HG03064 (cell line): ENCODE data around the gene CSNK1G1.

ENCODE experiments used
- ATAC-seq: cut with Tn5 transposase; IDR thresholded peaks from one replicate; pipeline ENCODE4 v1.9.1; 2021; ENCODE audit warnings: low read depth; ENCODE audit not compliant: unreplicated experiment

CSNK1G1 gene

GRCh38 chr15:64158363-64159134 is 197.4 kb downstream of the CSNK1G1 start:
- ATAC-seq: no peak

- ATAC-seq: no peak
Observed at GRCh38 chr15:64157599-64158125, 198.3 kb downstream of the CSNK1G1 start.

DNA sequence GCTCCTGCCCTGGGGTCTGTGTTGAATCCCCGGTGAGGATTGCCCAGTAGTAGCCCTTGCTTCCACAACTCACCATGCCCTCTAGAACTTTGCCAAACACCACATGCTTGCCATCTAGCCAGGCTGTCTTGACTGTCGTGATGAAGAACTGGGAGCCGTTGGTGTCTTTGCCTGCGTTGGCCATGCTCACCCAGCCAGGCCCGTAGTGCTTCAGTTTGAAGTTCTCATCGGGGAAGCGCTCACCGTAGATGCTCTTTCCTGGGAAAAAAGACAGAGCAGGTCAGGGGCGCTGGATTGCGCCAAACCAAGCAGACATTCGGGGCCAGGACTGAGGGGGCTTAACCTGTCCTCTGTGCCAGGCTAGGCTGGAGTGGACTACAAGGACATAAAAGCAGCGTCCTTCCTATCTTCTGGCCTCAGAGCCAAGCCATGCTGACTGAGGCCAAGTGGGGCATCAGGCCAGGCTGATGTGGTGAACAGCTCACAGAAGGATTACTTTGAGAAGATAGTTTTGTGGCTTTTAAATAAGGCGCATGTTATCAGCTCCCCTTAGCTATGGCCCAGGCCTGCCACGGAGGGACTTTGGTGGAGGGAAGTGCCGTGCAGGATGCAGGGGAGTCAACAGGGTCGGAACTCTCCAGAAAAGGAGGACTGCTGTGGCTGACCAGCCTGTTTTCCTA is 199.2 kb downstream of the CSNK1G1 start:
- ATAC-seq: no peak

GRCh38 chr15:64155802-64156651 is 199.9 kb downstream of the CSNK1G1 start:
- ATAC-seq: no peak

DNA sequence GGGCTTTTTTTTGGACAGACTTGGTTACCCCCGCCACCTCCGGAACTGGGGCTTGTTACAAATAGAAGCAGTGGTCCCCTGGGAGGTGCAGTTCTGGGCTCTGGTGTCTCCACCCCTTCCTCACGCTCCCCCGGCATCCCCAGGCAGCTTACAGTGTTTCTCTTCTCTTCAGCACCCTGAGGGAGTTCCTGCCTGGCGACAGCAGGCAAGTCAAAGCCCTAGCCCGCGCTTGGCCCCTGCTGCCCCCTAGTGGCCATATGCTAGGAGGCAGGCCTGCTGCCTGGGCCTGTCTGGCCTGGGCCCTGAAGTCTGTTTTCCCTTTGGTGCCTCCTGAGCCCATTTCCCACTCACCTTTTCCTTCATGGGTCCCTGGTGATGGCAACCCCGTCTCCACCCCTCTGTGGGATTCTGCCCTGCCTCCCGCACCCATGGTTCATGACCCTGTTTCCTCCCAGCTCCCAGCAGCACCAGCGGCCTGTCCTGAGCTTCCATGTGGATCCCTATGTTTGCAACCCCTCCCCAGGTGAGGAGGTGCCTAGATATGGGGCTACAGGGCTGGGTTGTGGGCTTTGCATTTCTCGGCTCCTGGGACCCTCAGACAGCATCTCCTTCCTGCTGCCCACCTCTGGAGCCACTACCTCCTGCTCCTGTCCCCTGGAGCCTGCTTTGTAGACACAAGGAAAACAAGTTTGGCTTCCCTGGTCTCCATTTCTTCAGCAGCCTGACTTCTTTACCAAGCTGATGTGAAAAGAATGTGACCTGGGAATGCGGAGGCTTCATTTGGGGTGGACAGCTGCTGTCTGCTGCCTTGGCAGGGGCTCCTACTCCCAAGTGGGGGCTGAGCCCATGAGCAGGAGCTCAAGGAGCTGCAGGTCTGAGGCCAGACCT is 202.2 kb downstream of the CSNK1G1 start:
- ATAC-seq: peak; percentile 39

- ATAC-seq: no peak
Observed at GRCh38 chr15:64152507-64153387, 203.2 kb downstream of the CSNK1G1 start.

GRCh38 chr15:64151727-64152506 is 204.1 kb downstream of the CSNK1G1 start, which contains the start of gene SNX22:
Gene SNX22 (plus strand): TSS chr15:64151731. CDS start chr15:64151776, 45 bp downstream.
- peak; percentile 7 for ATAC-seq

DNA sequence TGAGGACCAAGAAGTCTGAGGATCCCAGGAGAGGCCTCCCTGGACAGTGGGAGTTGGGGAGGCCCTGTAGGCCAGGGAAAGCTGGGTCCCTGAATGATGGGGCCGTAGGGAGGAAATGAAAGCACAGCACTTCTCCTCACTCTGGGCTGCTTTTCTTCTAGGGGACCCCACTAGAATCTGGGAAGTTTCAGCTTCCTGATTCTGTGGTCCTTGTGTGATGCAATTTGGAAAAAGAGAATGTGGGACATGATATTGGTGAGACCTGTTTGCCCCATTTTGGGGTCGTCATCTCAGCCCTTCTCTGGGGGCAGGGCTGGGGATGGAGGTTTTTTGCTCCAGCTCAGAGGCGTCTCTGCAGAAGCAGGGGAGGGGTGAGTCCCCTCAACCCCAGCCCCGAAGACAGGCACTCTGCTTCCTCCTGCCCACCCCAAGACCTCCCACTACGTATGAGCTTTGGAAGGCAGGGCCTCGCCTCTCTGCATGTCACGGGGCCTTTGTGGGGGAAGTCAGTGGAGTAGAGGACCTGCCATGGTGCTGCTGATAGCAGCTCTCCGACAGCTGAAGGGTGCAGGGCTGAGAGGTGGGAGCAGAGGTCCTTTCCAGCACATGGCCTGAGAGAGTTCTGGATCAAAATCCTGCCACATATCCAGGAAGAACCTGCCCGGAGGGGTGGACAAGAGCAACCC is 205.9 kb downstream of the CSNK1G1 start:
- ATAC-seq: no peak

GRCh38 chr15:64149424-64149823 is 206.5 kb downstream of the CSNK1G1 start:
- no peak for ATAC-seq

DNA sequence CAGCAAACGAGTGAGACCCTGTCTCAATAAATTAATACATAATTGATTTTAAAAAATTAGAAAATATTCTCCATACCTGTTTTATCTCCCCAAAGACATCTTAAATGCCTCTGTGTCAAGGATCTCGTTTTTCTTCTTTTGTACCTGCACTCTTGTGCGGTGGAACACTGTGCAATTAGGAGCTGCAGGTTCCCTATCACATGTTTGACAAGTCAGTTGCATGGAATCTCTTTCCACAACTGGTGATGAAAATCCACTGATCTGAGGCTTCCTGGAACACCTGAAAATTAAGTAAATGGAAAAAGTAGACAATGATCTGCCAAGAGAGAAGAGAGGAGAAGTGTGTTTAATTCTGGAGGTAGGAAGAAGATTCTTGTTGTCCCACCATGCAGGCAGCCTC is 207.4 kb downstream of the CSNK1G1 start:
- no peak for ATAC-seq

DNA sequence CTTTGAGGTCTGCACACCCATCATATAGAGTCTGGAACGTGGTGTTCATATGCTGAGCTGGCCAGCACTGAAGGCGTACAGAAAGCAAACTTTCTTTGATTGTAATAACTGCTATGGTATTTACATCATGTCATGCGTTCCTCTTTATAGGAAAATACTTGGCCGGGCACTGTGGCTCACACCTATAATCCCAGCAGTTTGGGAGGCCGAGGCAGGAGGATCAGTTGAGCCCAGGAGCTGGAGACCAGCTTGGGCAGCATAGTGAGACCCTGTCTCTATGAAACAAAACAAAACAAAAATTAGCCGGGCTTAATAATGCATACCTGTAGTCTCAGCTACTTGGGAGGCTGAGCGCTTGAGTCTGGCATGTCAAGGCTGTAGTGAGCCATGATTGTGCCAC is 207.8 kb downstream of the CSNK1G1 start:
- no peak for ATAC-seq

GRCh38 chr15:64146885-64147681 is 208.9 kb downstream of the CSNK1G1 start:
- ATAC-seq: no peak

DNA sequence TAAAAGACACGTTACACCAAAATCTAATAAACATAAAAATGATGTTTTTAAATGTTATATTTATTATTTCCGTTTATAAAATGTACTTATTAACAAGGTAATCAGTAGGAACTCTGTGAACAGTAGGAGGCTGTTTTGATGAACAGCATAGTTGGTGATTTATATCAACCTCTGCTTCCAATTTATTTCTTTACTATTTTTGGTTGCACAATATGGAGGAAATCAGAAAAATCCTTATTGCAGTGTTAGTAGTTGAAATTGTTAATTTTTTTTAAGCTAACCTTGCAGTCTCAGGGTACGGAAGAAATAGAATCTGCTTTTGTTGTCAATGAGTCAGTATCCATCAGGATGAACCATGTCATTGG is 209.5 kb downstream of the CSNK1G1 start:
- no peak for ATAC-seq

DNA sequence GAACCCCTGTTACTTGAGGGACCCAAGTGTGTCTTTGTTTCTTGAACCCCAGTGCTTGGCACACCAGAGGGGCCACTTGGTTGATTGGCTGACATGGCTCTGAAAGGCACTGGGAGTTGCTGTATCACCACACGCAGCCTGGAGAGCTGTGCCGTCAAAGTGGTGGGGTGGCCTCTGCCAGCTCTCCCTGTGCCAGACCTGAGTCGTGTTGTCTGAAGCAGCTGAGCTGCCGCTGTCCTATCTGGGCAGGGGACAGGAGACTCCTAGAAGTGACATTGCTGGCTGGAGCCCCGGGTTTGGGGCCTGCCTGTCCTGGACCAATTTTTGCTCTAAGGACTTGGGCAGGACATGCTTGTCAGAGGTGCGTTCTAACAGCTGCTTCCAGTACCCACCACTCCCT is 209.9 kb downstream of the CSNK1G1 start:
- ATAC-seq: no peak

- peak; percentile 67 for ATAC-seq
Observed at GRCh38 chr15:64144565-64145281, 211.2 kb downstream of the CSNK1G1 start.

GRCh38 chr15:64144192-64144564 is 211.8 kb downstream of the CSNK1G1 start:
- peak; percentile 10 for ATAC-seq
